Diencephalon (tissue), 1 donor: ENCODE measurements around the gene NDUFS7. TPM values are rescaled to one million over a fixed set of nuclear protein-coding genes. Genes with fewer than 3 reads are reported as not detected.

Experiments
- total RNA-seq: library from RNA; depleted of rRNA; stranded (reverse); fragments of >200 nt; gene quantifications from one replicate; pipeline ENCODE4 v1.2.3, GENCODE V29; 2014

NDUFS7 gene
- 44.8 TPM for total RNA-seq

GRCh38 chr19:1383312-1384084 is at the start of gene NDUFS7:
NDUFS7 (plus strand) TSS chr19:1383907; CDS start chr19:1383927, 20 bp downstream.

GRCh38 chr19:1401138-1401888 is 17.6 kb downstream of the NDUFS7 start, which contains the start of gene GAMT:
GAMT (minus strand) TSS chr19:1401542; CDS start chr19:1401476, 66 bp downstream.

GRCh38 chr19:1407528-1408299 is 24.0 kb downstream of the NDUFS7 start, which contains the start of gene DAZAP1:
DAZAP1 (plus strand) TSS chr19:1407586; CDS start chr19:1407774, 188 bp downstream.

GRCh38 chr19:1438035-1438932 is 54.6 kb downstream of the NDUFS7 start, which contains the start of gene RPS15:
RPS15 (plus strand) TSS chr19:1438396; CDS start chr19:1438426, 30 bp downstream.

Other genes with a start within 250 kb of the NDUFS7 start
- gene SBNO2, start 209.6 kb upstream of the NDUFS7 start, total RNA-seq, result 4.4 TPM
- 45.7 TPM for gene STK11, start 178.1 kb upstream of the NDUFS7 start, total RNA-seq
- 12.9 TPM for gene CBARP, start 145.9 kb upstream of the NDUFS7 start, total RNA-seq
- 18.5 TPM for gene ATP5F1D, start 142.2 kb upstream of the NDUFS7 start, total RNA-seq
- 14.1 TPM for gene MIDN, start 135.3 kb upstream of the NDUFS7 start, total RNA-seq
- gene CIRBP, start 114.6 kb upstream of the NDUFS7 start, total RNA-seq, result 512 TPM
- gene FAM174C, start 108.4 kb upstream of the NDUFS7 start, total RNA-seq, result 5.8 TPM
- gene EFNA2, start 98.0 kb upstream of the NDUFS7 start, total RNA-seq, result 12.5 TPM
- 22.1 TPM for gene GAMT, start 17.6 kb downstream of the NDUFS7 start, total RNA-seq
- gene DAZAP1, start 23.7 kb downstream of the NDUFS7 start, total RNA-seq, result 27.2 TPM
- gene RPS15, start 54.5 kb downstream of the NDUFS7 start, total RNA-seq, result 300 TPM
- 122 TPM for gene APC2, start 66.2 kb downstream of the NDUFS7 start, total RNA-seq
- 22.8 TPM for gene C19orf25, start 95.3 kb downstream of the NDUFS7 start, total RNA-seq
- 3.9 TPM for gene PCSK4, start 106.4 kb downstream of the NDUFS7 start, total RNA-seq
- gene REEP6, start 107.3 kb downstream of the NDUFS7 start, total RNA-seq, result 5.1 TPM
- gene ADAMTSL5, start 129.1 kb downstream of the NDUFS7 start, total RNA-seq, result not detected
- gene PLK5, start 140.2 kb downstream of the NDUFS7 start, total RNA-seq, result 0.23 TPM
- 33.9 TPM for gene MEX3D, start 184.4 kb downstream of the NDUFS7 start, total RNA-seq
- gene MBD3, start 209.0 kb downstream of the NDUFS7 start, total RNA-seq, result 42.4 TPM
- gene UQCR11, start 221.6 kb downstream of the NDUFS7 start, total RNA-seq, result 61.8 TPM